Omental fat pad (tissue), 4 donors: ENCODE data around the gene PAX7. TPM values are rescaled to one million over a fixed set of nuclear protein-coding genes. Genes with fewer than 3 reads are reported as not detected.

ENCODE experiments used
- ATAC-seq: fragments of 150-250 bp; one replicate; pipeline ENCODE4 v1.9.1; 2016; ENCODE audit warnings: mild to moderate bottlenecking, moderate library complexity; ENCODE audit not compliant: low FRiP score
- DNase-seq: peaks from one replicate; pipeline ENCODE4 v3.0.0-alpha.2; 2019; ENCODE audit warnings: low spot score
- CTCF ChIP-seq, 3 donors: fragments of 450-650 bp; IDR thresholded peaks; one replicate each; pipeline ENCODE4 v1.5.1; 2016 to 2017; ENCODE audit warnings: antibody characterized with exemption in 3 of 3, mild to moderate bottlenecking in 3 of 3, moderate library complexity in 2 of 3
- total RNA-seq, 4 donors: library from RNA; depleted of rRNA; stranded (reverse); fragments of >200 nt; gene quantifications; one replicate each; pipeline ENCODE4 v1.1.0, GENCODE V29; 2016

Gene PAX7
- total RNA-seq, 4 donors from 2014 or later: not detected

- ATAC-seq: no peak
- no peak for DNase-seq
- no peak for TF ChIP-seq CTCF (IDR thresholded peaks at IDR 0.05)
Observed at GRCh38 chr1:18662286-18662639, 31.6 kb downstream of the PAX7 start.

GRCh38 chr1:18666317-18666920 is 35.8 kb downstream of the PAX7 start:
- DNase-seq (no peak), ATAC-seq (no peak)
- TF ChIP-seq CTCF (IDR thresholded peaks at IDR 0.05): no peak

- ATAC-seq: no peak
- no peak for TF ChIP-seq CTCF (IDR thresholded peaks at IDR 0.05)
- DNase-seq: no peak
Observed at GRCh38 chr1:18667333-18667732, 36.7 kb downstream of the PAX7 start.

- ATAC-seq (no peak), DNase-seq (no peak)
- TF ChIP-seq CTCF (IDR thresholded peaks at IDR 0.05): no peak
Observed at GRCh38 chr1:18668046-18668445, 37.4 kb downstream of the PAX7 start.

- ATAC-seq (no peak), DNase-seq (no peak)
- TF ChIP-seq CTCF (IDR thresholded peaks at IDR 0.05): no peak
Observed at GRCh38 chr1:18668750-18669404, 38.2 kb downstream of the PAX7 start.

- TF ChIP-seq CTCF (IDR thresholded peaks at IDR 0.05): no peak
- ATAC-seq (no peak), DNase-seq (no peak)
Observed at GRCh38 chr1:18670121-18670867, 39.6 kb downstream of the PAX7 start.

- no peak for ATAC-seq
- no peak for TF ChIP-seq CTCF (IDR thresholded peaks at IDR 0.05)
Observed at GRCh38 chr1:18670868-18671225, 40.2 kb downstream of the PAX7 start.

More at GRCh38 chr1:18670868-18671225, 40.2 kb downstream of the PAX7 start:
- DNase-seq: no peak
